Heart right ventricle (tissue), 16 donors: ENCODE measurements around the gene MORF4L1. TPM values are rescaled to one million over a fixed set of nuclear protein-coding genes. Genes with fewer than 3 reads are reported as not detected.
A peak's percentile ranks its signal among the peaks of the same experiment; 100 is the strongest.

ENCODE experiments used
- ATAC-seq, 8 donors: fragments of 200-7000 bp; cut with Tn5 transposase; one replicate each; pipeline ENCODE4 v1.9.1; 2020; ENCODE audit warnings: mild to moderate bottlenecking in 8 of 8, moderate library complexity in 8 of 8, moderate number of reproducible peaks in 1 of 8
- DNase-seq, 2 donors: peaks; one replicate each; pipeline ENCODE4 v3.0.0-alpha.2; 2020
- H3K27ac ChIP-seq, 10 donors: fragments of 200-600 bp; sonication (generic) in 2 of 10; one replicate each; pipeline versions ENCODE4 v1.5.0 to v1.8.0; 2020 to 2022; ENCODE audit warnings: mild to moderate bottlenecking in 3 of 10
- H3K27me3 ChIP-seq, 7 donors: fragments of 200-600 bp; one replicate each; pipeline ENCODE4 v1.8.0; 2021 to 2022; ENCODE audit warnings: mild to moderate bottlenecking in 2 of 7
- H3K36me3 ChIP-seq, 9 donors: fragments of 200-600 bp; sonication (generic) in 1 of 9; one replicate each; pipeline versions ENCODE4 v1.5.0 to v1.8.0; 2020 to 2022; ENCODE audit warnings: mild to moderate bottlenecking in 2 of 9
- H3K4me1 ChIP-seq, 9 donors: fragments of 200-600 bp; sonication (generic) in 1 of 9; one replicate each; pipeline versions ENCODE4 v1.5.0 to v1.8.0; 2020 to 2022; ENCODE audit warnings: mild to moderate bottlenecking in 4 of 9
- H3K4me3 ChIP-seq, 10 donors: fragments of 200-600 bp; sonication (generic) in 2 of 10; one replicate each; pipeline versions ENCODE4 v1.5.0 to v1.8.0; 2020 to 2022; ENCODE audit warnings: mild to moderate bottlenecking in 7 of 10, moderate library complexity in 2 of 10
- H3K9me3 ChIP-seq, 11 donors: fragments of 200-600 bp in 10 of 11; sonication (generic) in 2 of 11; one replicate each; pipeline versions ENCODE4 v1.5.0 to v1.8.0; 2013 to 2022; ENCODE audit warnings: mild to moderate bottlenecking in 2 of 11, control low read depth in 1 of 11, moderate library complexity in 1 of 11
- CTCF ChIP-seq, 9 donors: fragments of 200-600 bp; sonication (generic) in 2 of 9; IDR thresholded peaks; one replicate each; pipeline versions ENCODE4 v1.5.0 to v1.8.0; 2021 to 2022; ENCODE audit warnings: antibody characterized with exemption in 9 of 9, mild to moderate bottlenecking in 5 of 9, moderate library complexity in 1 of 9
- WGBS, 2 donors: extraction: QIAGEN DNeasy Blood & Tissue Kit; methylation state at CpG; one replicate each; pipeline ENCODE4 v1.1.7; 2013; ENCODE audit warnings: inconsistent platforms in 1 of 2; 5-methylcytosine and 5-hydroxymethylcytosine counted together
- intact Hi-C, 10 donors: fragments of 100-400 bp; cut with DNase I; formaldehyde crosslinking; loops; one replicate each; pipeline versions ENCODE4 v1.11.1 to v1.14.2; 2022
- polyA plus RNA-seq, 2 donors: library from polyadenylated mRNA; stranded (reverse); fragments of 200-250 nt; gene quantifications; one replicate each; pipeline ENCODE4 v1.2.3, GENCODE V29; 2013
- total RNA-seq, 10 donors: library from RNA; stranded (reverse); fragmentation: NEBNext Ultra II Directional in 3 of 10; extraction: Animal tissue kit (Norgen Biotek cat#: 25700) in 3 of 10; gene quantifications; one replicate each; pipeline versions ENCODE4 v1.2.1 to v1.2.4, GENCODE V29; 2021 to 2023
- donor health status: Arrhythmogenic right ventricular cardiomyopathy.
- donor health status: ischemic (EF 13 %, LVEDD 7.1; RV severe dilation, severe dysfunction).
- donor health status: healthy with polysubstance abuse.
- donor health status: DM: no; HTN: yes; CAD: no.
- donor health status: DM: no; HTN: no; CAD: no.
- donor health status: ischemic (EF 25% LVEDD 6.9; RV normal size, moderate dysfunction).
- donor health status: ischemic (EF 25% LVEDD 5.7; RV mildly dilated, moderate dysfunction).
- donor health status: healthy.
- donor health status: DM: yes; HTN: yes; CAD: no.
- donor health status: Ischemic cardiomyopathy.
- donor health status: ischemic (EF 35%, LVEDD 5.7; RV mildly dilated, moderate dysfunction).
- donor health status: nonischemic (EF 11% LVEDD 7.7; RV severe dilation, severe dysfunction).
- donor health status: DM: yes; HTN: yes; CAD: no.
- donor health status: PGD.
- donor health status: ischemic (EF 29% LVEDD 5.4; RV normal size, mild dysfunction).
- donor health status: nonischemic (EF 23%, LVEDD 6.1; RV moderate dilation, normal function).

Gene MORF4L1
- total and polyA plus RNA-seq, 12 donors = 119 to 399 (median 361) TPM

- peak; percentile 90 to 95 (median 94) for ATAC-seq
- TF ChIP-seq CTCF (IDR thresholded peaks at IDR 0.05) = peak in 1 of 9 donors; percentile 7
- WGBS, 2 donors = 1% methylated on average over 56 to 71 of the region's 71 CpGs
- H3K4me3 ChIP-seq = peak within 1 kb of the TSS; percentile 16 to 81 (median 74)
- H3K36me3 ChIP-seq = peaks cover 0 to 9% (median 0%) of the 10 kb centered on the region in 9 donors
- H3K9me3 ChIP-seq = no peaks in the 10 kb centered on the region
- DNase-seq = peak; percentile 79 to 87
- intact Hi-C loops = no loop called here
- peaks cover under 1 to 39% (median 10%) of the 10 kb centered on the region in 9 donors for H3K4me1 ChIP-seq
- H3K27ac ChIP-seq = peak within 1 kb of the TSS; percentile 30 to 88 (median 80)
- no peaks in the 10 kb centered on the region for H3K27me3 ChIP-seq
Measured at GRCh38 chr15:78944669-78945407, 72.1 kb downstream of the MORF4L1 start, which contains the start of gene CTSH. Gene CTSH (minus strand): TSS chr15:78945046. CDS start chr15:78944981, 65 bp downstream.

GRCh38 chr15:78946493-78946892, 73.8 kb downstream of the MORF4L1 start:
- Histone ChIP-seq H3K4me3 (no peak overlapping the region), H3K27me3 (no peaks in the 10 kb centered on the region), H3K9me3 (no peaks in the 10 kb centered on the region), H3K4me1 (peaks cover 5 to 42% (median 20%) of the 10 kb centered on the region in 9 donors), H3K27ac (no peak overlapping the region), H3K36me3 (no peaks in the 10 kb centered on the region)
- TF ChIP-seq CTCF (IDR thresholded peaks at IDR 0.05) = no peak
- 93 to 95% methylated on average over 5 of the region's 5 CpGs for WGBS, 2 donors
- ATAC-seq (no peak), DNase-seq (no peak)
- intact Hi-C loops = no loop called here

GRCh38 chr15:78947506-78947905, 74.8 kb downstream of the MORF4L1 start:
- H3K9me3 ChIP-seq = no peaks in the 10 kb centered on the region
- intact Hi-C loops = no loop called here
- no peak for ATAC-seq
- TF ChIP-seq CTCF (IDR thresholded peaks at IDR 0.05) = no peak
- 91 to 92% methylated on average over 5 of the region's 5 CpGs for WGBS, 2 donors
- H3K36me3 ChIP-seq = no peaks in the 10 kb centered on the region
- no peak overlapping the region for H3K27ac ChIP-seq
- DNase-seq = no peak
- peaks cover 7 to 50% (median 30%) of the 10 kb centered on the region in 9 donors for H3K4me1 ChIP-seq
- no peaks in the 10 kb centered on the region for H3K27me3 ChIP-seq
- no peak overlapping the region for H3K4me3 ChIP-seq

Other genes with a start within 250 kb of the MORF4L1 start
- gene CHRNB4, start 231.7 kb upstream of the MORF4L1 start, total RNA-seq = under 1 TPM in 2 of 10 donors, not detected in 8; 0.11 to 0.13 TPM
- gene CHRNB4, start 231.7 kb upstream of the MORF4L1 start, polyA plus RNA-seq = under 1 TPM in 1 of 2 donors, not detected in 1; 0.01 TPM
- gene ADAMTS7, start 61.4 kb upstream of the MORF4L1 start, total RNA-seq = 10 to 100 TPM in 9 of 10 donors, 1 to 10 TPM in 1; 8.8 to 41.2 (median 17.9) TPM
- gene ADAMTS7, start 61.4 kb upstream of the MORF4L1 start, polyA plus RNA-seq = 10 to 100 TPM in 1 of 2 donors, 1 to 10 TPM in 1; 3.5 to 47.0 TPM
- gene CTSH, start 72.2 kb downstream of the MORF4L1 start, total RNA-seq = 100 to 1,000 TPM in 1 of 10 donors, 10 to 100 TPM in 9; 26.4 to 122 (median 62.5) TPM
- gene CTSH, start 72.2 kb downstream of the MORF4L1 start, polyA plus RNA-seq = 10 to 100 TPM; 54.6 to 68.1 TPM
- gene RASGRF1, start 217.9 kb downstream of the MORF4L1 start, total RNA-seq = under 1 TPM in 2 of 10 donors, not detected in 8; 0.37 to 0.86 TPM
- gene RASGRF1, start 217.9 kb downstream of the MORF4L1 start, polyA plus RNA-seq = under 1 TPM in 1 of 2 donors, not detected in 1; under 0.01 TPM